GM10248 (cell line): ENCODE measurements around the gene DLG4.

Experiments used
- CTCF ChIA-PET: fragments of 300-600 bp; sonication (Branson Sonifier 250); formaldehyde crosslinking; extraction: SDS; loops from one replicate; lab custom pipeline; 2021; ENCODE audit warnings: antibody characterized with exemption; lab: Yijun Ruan, JAX
- POLR2A ChIA-PET: fragments of 350-650 bp; sonication (Branson Sonifier 250); formaldehyde crosslinking; extraction: SDS; loops from one replicate; lab custom pipeline; 2020; ENCODE audit warnings: antibody characterized with exemption; lab: Yijun Ruan, JAX
- DNase-seq: peaks from one replicate; pipeline ENCODE4 v3.0.0; 2012; ENCODE audit errors: extremely low spot score
- TF ChIP-seq, protein P1 (sequence below): IDR thresholded peaks from 2 replicates; pipeline ENCODE4 v1.5.1; 2012; ENCODE audit warnings: mild to moderate bottlenecking, low read depth; ENCODE audit errors: extremely low read depth, missing control alignments, control extremely low read depth

Gene DLG4

DNA sequence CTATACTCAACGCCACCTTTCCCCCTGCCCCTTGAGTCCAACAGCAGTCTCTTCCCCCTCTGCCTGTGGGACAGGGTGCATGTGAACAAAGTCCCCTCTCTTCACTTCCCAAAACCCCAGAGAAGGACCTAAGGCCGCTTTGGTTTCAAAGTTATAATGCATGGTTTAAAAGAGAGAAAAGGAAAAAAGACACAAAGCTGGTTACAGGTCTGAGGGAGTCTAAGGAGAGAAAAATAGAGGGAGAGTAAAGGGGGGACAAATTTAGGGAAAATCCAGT, 23.8 kb upstream of the DLG4 start:
- ChIA-PET CTCF (interaction anchor here (1.3 kb wide), 1 partner anchor 8 kb away, joined by 5 read pairs; the partner anchor contains the start of gene CTDNEP1), POLR2A (interaction anchor here (0.5 to 2.3 kb wide), 3 partner anchors 8 to 29 kb away, joined by 3 to 11 read pairs (median 5); partner anchors contain the start of genes CTDNEP1 and ELP5)
- TF ChIP-seq, protein P1, sequence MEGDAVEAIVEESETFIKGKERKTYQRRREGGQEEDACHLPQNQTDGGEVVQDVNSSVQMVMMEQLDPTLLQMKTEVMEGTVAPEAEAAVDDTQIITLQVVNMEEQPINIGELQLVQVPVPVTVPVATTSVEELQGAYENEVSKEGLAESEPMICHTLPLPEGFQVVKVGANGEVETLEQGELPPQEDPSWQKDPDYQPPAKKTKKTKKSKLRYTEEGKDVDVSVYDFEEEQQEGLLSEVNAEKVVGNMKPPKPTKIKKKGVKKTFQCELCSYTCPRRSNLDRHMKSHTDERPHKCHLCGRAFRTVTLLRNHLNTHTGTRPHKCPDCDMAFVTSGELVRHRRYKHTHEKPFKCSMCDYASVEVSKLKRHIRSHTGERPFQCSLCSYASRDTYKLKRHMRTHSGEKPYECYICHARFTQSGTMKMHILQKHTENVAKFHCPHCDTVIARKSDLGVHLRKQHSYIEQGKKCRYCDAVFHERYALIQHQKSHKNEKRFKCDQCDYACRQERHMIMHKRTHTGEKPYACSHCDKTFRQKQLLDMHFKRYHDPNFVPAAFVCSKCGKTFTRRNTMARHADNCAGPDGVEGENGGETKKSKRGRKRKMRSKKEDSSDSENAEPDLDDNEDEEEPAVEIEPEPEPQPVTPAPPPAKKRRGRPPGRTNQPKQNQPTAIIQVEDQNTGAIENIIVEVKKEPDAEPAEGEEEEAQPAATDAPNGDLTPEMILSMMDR = no peak
- DNase-seq = no peak

DNA sequence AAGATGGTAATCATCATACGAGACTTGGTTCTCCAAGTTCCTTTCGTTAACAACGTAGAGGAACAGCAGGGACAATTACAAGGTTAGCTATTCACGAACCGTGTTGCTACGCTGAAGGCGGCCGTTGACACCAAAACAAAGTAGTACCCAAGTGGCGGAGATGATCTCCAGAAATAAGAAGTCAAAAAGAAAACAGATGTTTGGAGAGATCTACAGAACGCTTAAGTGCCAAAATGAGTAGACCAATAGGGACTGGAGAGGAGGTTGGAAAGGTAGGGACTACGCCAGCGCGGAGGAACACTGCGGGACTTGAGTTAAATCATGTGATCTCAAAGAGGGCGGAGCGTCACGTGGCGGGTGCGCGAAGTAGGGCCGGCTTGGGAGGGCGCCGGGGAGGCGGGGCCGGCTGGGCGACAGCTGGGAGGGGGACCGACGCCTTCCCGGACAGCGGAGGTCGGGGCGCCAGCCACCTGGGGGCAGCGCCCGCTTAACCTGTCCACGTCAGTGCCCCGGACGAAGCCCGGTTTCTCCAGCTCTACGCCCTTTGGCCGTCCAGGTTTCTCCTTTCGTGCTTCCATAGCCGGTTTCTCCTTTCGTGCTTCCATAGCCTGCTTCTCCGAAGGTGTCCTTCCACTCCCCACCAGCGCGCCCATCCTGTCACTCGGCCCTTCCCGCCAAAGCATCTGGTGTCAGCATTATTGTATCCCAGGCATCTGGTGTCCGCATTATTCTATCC, 23.2 kb upstream of the DLG4 start:
- TF ChIP-seq, protein P1 = no peak
- CTCF ChIA-PET = interaction anchor here (1.3 to 1.8 kb wide), 4 partner anchors 8 to 445 kb away, joined by 3 to 6 read pairs (median 4); partner anchors contain the start of genes CTDNEP1 and TP53
- POLR2A ChIA-PET = interaction anchor here (0.5 to 2.3 kb wide), 6 partner anchors 8 to 610 kb away, joined by 3 to 11 read pairs (median 3); partner anchors contain the start of genes CTDNEP1, DVL2 and ELP5
- peak; percentile 90 for DNase-seq

DNA sequence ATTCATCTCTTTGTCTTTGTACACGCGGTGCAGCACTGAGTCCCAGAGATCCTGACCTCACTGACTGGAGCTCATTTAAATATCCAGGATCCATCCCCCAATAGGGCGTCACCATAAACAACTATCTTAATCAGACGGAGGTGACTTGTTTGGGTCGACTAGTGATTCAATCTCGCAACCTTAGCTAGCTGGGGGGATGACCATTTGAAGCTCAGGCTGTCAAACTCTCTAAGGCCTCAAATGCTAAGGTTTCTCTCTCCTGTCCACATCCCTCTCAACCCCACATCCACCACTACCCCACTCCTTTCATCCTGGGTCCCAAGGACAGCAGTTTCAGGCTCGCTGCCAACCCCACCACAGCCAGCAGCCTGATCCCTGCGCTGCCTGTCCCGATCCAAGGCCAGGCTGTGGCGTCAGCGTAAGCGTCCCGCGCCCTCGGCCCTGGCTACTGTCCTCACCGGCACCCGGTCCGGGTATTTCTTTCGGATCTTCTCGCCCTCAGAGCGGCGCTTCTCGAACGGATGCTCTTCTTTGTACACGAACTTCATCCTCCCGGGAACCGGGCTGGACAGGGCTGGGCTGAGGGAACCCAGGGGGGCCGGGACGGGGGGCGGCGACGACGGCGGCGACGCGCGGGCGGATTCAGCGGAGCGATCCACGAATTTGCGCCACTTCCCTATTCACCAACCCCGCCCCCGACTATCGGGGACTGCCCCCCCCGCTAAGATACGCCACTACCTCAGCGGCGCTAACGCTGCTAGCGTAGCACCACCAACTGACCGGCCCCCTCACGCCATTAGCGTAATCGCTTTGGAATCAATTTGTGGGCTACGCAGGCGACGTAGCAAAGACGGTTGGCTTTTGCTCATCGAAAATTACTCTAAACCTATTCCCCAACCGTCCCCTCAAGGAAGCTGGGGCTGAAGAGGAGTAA, 22.4 kb upstream of the DLG4 start, which contains the start of gene GABARAP:
TSS of gene GABARAP (minus strand) at position 667 of the 934 bp plus-strand sequence. CDS start at position 548, 119 bp downstream.
- ChIA-PET CTCF (interaction anchor here (1.3 to 1.8 kb wide), 6 partner anchors 9 to 445 kb away, joined by 3 to 6 read pairs (median 4); partner anchors contain the start of genes ACADVL, CTDNEP1, DLG4 and TP53), POLR2A (interaction anchor here (0.7 to 2.3 kb wide), 5 partner anchors 8 to 611 kb away, joined by 3 to 11 read pairs (median 3); partner anchors contain the start of genes CTDNEP1, DVL2 and ELP5)
- peak; percentile 79 for DNase-seq
- TF ChIP-seq, protein P1 = no peak

DNA sequence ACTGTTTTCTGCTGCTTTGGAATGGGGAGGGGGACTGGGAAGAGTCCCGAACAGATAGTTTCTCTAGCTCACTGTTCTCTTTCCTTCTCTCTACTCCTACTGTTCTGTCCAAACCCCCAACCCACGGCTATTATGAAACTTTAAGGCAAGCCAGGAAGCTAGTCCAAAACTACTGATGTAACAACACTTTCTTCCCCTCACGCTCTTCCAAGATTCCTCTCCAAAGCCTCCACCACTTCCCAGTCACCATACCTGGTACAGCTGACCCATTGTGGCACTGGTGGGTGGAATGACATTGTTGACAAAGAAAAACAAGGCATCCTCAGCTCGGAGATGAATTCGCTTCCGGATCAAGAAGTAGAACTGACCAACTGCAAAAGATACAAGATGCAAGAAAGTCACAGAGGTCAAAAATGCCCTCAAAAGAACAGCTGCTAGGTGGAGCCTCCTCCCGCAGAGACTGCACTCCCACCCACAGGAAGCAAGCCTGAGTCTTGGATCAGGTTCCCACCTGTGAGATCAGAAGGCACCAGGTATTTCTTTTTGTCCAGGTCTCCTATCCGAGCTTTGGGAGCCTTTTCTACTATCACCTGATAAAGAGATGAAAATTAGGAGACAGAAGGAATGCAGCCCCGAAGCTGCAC, 21.6 kb upstream of the DLG4 start:
- ChIA-PET CTCF (interaction anchor here (1.3 to 1.8 kb wide), 5 partner anchors 10 to 446 kb away, joined by 3 to 6 read pairs (median 3); partner anchors contain the start of genes ACADVL, CTDNEP1, DLG4 and TP53), POLR2A (interaction anchor here (2.3 kb wide), 1 partner anchor 10 kb away, joined by 11 read pairs; the partner anchor contains the start of genes CTDNEP1 and ELP5)
- DNase-seq = no peak
- TF ChIP-seq, protein P1 = no peak

DNA sequence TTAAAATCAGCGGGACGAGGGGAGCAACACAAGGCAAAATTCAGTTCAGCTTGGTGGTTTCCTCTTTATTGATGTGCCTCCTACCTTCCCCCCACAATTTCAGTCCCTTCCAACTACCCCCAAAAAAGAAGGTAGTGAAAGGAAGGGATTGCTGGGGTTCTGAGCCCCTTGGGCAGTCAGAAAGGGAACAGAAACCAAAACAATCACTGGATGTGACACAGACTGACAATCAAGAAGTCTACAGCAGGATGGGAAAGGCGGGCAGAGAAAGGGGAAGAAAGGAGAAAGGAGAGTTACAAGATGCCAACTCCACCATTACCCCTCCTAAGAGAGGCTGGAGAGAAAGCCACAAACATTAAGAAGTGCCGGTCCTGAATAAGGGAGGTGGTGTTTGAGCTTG, 20.7 kb upstream of the DLG4 start:
- no peak for DNase-seq
- CTCF ChIA-PET = interaction anchor here (1.3 to 1.8 kb wide), 3 partner anchors 11 to 63 kb away, joined by 3 to 6 read pairs (median 3); partner anchors contain the start of genes ACADVL, CTDNEP1 and DLG4
- TF ChIP-seq, protein P1 = no peak
- POLR2A ChIA-PET = no interaction called here
